ENCODE data around the gene GNG12.
A peak's percentile ranks its signal among the peaks of the same experiment; 100 is the strongest.

The GNG12 gene

GRCh38 chr1:67705735-67706453, 127.4 kb downstream of the GNG12 start:
- DNase-seq (ENCODE audit: low read depth in 2 of 2): no peak

GRCh38 chr1:67704351-67704750, 128.9 kb downstream of the GNG12 start:
- DNase-seq (ENCODE audit: low read depth in 2 of 2): no peak

- DNase-seq (ENCODE audit: low read depth in 2 of 2): no peak
Measured at GRCh38 chr1:67701876-67702275, 131.4 kb downstream of the GNG12 start.

- no peak for DNase-seq (ENCODE audit: low read depth in 2 of 2)
Measured at GRCh38 chr1:67700692-67701410, 132.4 kb downstream of the GNG12 start.

GRCh38 chr1:67700220-67700619, 133.0 kb downstream of the GNG12 start:
- DNase-seq (ENCODE audit: low read depth in 2 of 2): no peak

- no peak for DNase-seq (ENCODE audit: low read depth in 2 of 2)
Measured at GRCh38 chr1:67696708-67697107, 136.6 kb downstream of the GNG12 start.

GRCh38 chr1:67695963-67696362, 137.3 kb downstream of the GNG12 start:
- DNase-seq (ENCODE audit: low read depth in 2 of 2): no peak

GRCh38 chr1:67691712-67692111, 141.6 kb downstream of the GNG12 start:
- no peak for DNase-seq (ENCODE audit: low read depth in 2 of 2)

- DNase-seq (ENCODE audit: low read depth in 2 of 2): no peak
Measured at GRCh38 chr1:67690411-67690810, 142.9 kb downstream of the GNG12 start.

GRCh38 chr1:67690018-67690363, 143.3 kb downstream of the GNG12 start:
- no peak for DNase-seq (ENCODE audit: low read depth in 2 of 2)

- DNase-seq (ENCODE audit: low read depth in 2 of 2): no peak
Measured at GRCh38 chr1:67689267-67690017, 143.8 kb downstream of the GNG12 start.

- DNase-seq (ENCODE audit: low read depth in 2 of 2): no peak
Measured at GRCh38 chr1:67688526-67689219, 144.6 kb downstream of the GNG12 start.

- peak; percentile 78 to 80 for DNase-seq (ENCODE audit: low read depth in 2 of 2)
Measured at GRCh38 chr1:67687649-67688048, 145.6 kb downstream of the GNG12 start.

- no peak for DNase-seq (ENCODE audit: low read depth in 2 of 2)
Measured at GRCh38 chr1:67687198-67687545, 146.1 kb downstream of the GNG12 start.

- peak; percentile 95 for DNase-seq (ENCODE audit: low read depth in 2 of 2)
Measured at GRCh38 chr1:67686267-67687197, 146.7 kb downstream of the GNG12 start.

GRCh38 chr1:67685558-67686266, 147.6 kb downstream of the GNG12 start:
- DNase-seq (ENCODE audit: low read depth in 2 of 2): no peak

GRCh38 chr1:67685067-67685557, 148.2 kb downstream of the GNG12 start, which contains the start of gene GADD45A:
TSS of gene GADD45A (plus strand) at chr1:67685201. CDS start at chr1:67685495, 294 bp downstream.
- DNase-seq (ENCODE audit: low read depth in 2 of 2): peak; percentile 99

GRCh38 chr1:67684526-67685066, 148.7 kb downstream of the GNG12 start:
- DNase-seq (ENCODE audit: low read depth in 2 of 2): no peak

GRCh38 chr1:67683766-67684525, 149.3 kb downstream of the GNG12 start:
- DNase-seq (ENCODE audit: low read depth in 2 of 2): no peak

Measured in fibroblast of skin of left quadriceps (primary cell).